ENCODE measurements around the gene MED7.
"Not testable (repeated sequence)": the region's sequence is repeated elsewhere in the genome, so short reads cannot be mapped to it uniquely, and the experiment has no call there.

The MED7 gene

GRCh38 chr5:157142317-157143126, at the start of gene MED7:
Gene MED7, minus strand, starts transcription at chr5:157142865. Its CDS starts 3,434 bp downstream, at chr5:157139431.
- DNase-seq, result peak; percentile 88

GRCh38 chr5:157189223-157189622, 46.6 kb upstream of the MED7 start:
- no peak for DNase-seq

- DNase-seq, result no peak
Measured at GRCh38 chr5:157188270-157188669, 45.6 kb upstream of the MED7 start.

- DNase-seq, result no peak
Measured at GRCh38 chr5:157187046-157187754, 44.5 kb upstream of the MED7 start.

GRCh38 chr5:157186309-157187045, 43.8 kb upstream of the MED7 start:
- DNase-seq, result no peak

- not testable (repeated sequence) for DNase-seq
Measured at GRCh38 chr5:157185122-157185521, 42.5 kb upstream of the MED7 start.

GRCh38 chr5:157184117-157184670, 41.5 kb upstream of the MED7 start:
- no peak for DNase-seq

- no peak for DNase-seq
Measured at GRCh38 chr5:157182143-157182757, 39.6 kb upstream of the MED7 start.

- DNase-seq, result no peak
Measured at GRCh38 chr5:157180374-157181264, 38.0 kb upstream of the MED7 start, which contains the start of gene ITK. Gene ITK, plus strand, starts transcription at chr5:157180840. Its CDS starts 138 bp downstream, at chr5:157180978.

- DNase-seq, result no peak
Measured at GRCh38 chr5:157178966-157179365, 36.3 kb upstream of the MED7 start.

GRCh38 chr5:157177953-157178352, 35.3 kb upstream of the MED7 start:
- DNase-seq, result no peak

- DNase-seq, result no peak
Measured at GRCh38 chr5:157175071-157175612, 32.5 kb upstream of the MED7 start.

GRCh38 chr5:157172403-157172802, 29.7 kb upstream of the MED7 start:
- DNase-seq, result no peak

- no peak for DNase-seq
Measured at GRCh38 chr5:157168286-157168685, 25.6 kb upstream of the MED7 start.

- DNase-seq, result no peak
Measured at GRCh38 chr5:157167214-157167621, 24.6 kb upstream of the MED7 start.

GRCh38 chr5:157166214-157167213, 23.8 kb upstream of the MED7 start, which contains the start of gene GARIN3:
Gene GARIN3, minus strand, starts transcription at chr5:157166264. Its CDS starts 96 bp downstream, at chr5:157166168.
- DNase-seq, result no peak

GRCh38 chr5:157165668-157166067, 23.0 kb upstream of the MED7 start:
- DNase-seq, result no peak

GRCh38 chr5:157165261-157165660, 22.6 kb upstream of the MED7 start:
- DNase-seq, result no peak

GRCh38 chr5:157164521-157164920, 21.9 kb upstream of the MED7 start:
- no peak for DNase-seq
